GM12873 (cell line): ENCODE results near the gene BSND.

Source experiments
- TF ChIP-seq, protein P1 (sequence below): IDR thresholded peaks from 2 replicates; pipeline ENCODE4 v1.5.1; 2012; ENCODE audit warnings: low read depth, mild to moderate bottlenecking, moderate library complexity, low read length, control low read depth; ENCODE audit not compliant: insufficient read depth; ENCODE audit errors: missing control alignments

The BSND gene

DNA sequence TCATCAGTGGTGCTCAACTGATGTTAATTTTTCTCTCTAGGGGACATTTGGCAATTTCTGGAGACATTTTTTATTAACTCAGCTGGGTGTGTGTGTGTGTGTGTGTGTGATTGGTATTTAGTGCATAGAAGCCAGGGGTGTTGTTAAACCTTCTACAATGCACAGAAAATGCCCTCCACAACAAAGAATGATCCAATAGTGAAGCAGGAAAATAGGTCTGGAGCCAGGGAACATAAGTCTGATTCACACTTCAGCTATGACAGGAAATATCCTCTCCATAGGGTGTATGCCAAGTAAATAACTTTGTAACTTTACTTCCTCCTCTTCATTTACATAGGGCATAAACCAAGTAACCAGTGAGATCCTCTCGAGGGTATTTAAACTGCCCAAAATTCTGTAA, 43.4 kb upstream of the BSND start:
- TF ChIP-seq, protein P1, sequence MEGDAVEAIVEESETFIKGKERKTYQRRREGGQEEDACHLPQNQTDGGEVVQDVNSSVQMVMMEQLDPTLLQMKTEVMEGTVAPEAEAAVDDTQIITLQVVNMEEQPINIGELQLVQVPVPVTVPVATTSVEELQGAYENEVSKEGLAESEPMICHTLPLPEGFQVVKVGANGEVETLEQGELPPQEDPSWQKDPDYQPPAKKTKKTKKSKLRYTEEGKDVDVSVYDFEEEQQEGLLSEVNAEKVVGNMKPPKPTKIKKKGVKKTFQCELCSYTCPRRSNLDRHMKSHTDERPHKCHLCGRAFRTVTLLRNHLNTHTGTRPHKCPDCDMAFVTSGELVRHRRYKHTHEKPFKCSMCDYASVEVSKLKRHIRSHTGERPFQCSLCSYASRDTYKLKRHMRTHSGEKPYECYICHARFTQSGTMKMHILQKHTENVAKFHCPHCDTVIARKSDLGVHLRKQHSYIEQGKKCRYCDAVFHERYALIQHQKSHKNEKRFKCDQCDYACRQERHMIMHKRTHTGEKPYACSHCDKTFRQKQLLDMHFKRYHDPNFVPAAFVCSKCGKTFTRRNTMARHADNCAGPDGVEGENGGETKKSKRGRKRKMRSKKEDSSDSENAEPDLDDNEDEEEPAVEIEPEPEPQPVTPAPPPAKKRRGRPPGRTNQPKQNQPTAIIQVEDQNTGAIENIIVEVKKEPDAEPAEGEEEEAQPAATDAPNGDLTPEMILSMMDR, result no peak

DNA sequence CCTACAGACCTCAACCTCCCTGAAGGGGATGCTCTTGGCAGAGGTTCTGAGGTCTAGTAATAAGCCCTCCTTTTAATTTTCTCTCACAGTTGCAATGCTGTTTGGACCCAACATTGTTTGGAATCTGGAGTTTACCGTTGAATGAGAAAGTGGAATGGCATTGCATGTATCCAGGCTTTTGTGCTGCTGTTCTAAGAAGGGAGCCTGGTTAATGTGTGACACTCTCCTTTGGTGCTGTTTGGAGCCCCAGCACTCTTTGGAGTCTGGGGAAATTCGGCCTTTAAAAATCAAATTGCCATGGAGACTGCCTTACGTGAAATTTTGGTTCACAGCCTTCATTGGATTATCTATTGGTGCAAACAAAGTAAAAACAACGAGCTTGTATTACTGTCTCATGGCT, 42.0 kb upstream of the BSND start:
- TF ChIP-seq, protein P1, result no peak

DNA sequence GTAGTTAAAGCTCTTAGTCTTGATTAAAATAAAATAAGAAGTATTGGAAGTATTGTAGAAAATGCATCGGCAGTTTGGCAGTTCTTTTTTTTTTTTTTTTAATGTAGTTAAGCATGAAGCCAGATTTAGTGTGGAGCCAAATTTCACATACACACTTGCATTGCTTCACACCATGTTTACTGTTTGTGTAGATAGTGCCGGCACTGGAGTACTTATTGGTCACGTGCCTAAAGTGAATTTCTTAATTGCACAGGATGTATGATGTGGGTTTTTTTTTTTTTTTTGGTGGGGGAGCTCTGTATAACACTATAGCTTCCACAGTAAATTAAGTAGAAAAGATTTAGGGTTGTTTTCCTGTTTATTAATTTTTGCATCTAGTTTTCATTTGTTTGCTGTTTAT, 39.5 kb upstream of the BSND start:
- TF ChIP-seq, protein P1, result no peak

DNA sequence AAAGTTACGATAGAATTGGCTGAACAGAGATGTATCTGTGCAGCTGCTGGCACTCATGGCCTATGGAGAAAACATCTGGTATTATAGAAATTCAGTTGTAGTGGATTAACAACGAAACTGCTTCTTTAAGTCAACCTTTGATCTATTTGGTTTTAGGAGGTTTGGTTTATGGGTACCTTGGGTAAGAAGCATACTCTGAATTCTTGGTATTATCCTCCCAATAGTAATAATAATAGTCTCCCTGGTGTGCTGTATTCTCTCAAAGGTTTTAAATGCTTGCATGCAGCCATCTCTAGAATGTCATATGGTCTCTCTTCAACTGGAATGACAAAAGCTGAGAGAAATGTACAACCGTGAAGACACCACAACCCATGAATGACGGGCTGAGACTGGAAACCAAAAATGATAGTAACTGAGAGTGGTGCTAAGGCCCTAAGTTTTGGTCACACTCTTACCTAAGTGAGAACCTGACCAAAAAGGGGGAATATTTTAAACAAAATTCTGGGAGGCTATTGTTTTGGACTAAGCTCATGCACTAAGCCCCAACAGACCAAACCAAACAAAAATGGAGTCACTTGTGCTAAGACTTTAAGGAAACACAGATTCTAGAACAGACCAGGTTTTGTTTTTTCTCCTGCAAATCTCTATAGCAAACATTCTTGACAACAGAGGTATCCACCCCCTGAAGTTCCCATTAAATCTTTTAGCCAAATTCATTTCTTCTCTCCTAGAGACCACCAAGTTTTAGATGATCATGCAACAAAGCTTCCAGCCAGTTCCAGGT, 35.9 kb upstream of the BSND start:
- TF ChIP-seq, protein P1, result no peak

DNA sequence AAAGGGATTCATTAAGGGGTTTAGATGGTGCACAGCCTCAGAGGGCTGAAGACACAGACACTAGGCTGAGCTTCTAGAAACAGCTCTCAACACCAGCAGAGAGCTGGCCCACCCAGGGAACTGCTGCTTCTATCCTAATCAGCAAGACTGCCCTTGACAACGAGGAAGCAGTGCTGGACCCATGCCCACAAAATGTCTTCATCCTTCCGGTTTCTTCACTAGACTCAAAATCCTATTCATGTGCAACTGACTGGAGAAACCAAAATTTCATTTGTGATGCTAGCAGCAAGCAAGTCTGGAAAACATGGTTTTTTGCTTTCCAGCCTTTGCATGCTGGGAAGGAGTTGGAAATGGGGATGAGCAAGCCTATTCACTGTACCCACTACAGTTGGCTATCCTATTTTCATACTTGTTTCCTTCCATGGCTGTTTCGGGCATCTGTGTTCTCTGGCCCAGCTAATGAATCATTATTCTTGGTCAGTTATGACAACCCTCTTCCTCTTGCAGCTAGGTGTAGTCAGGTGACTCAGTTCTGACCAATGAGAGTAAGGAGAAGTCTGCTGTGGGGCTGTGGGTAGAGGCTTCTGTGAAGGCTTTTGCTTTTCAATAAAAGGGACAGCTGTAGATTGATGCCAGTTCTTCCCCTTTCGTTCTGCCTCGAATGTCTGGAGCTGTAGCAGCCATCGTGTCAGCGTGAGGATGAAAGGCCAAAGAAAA, 33.0 kb upstream of the BSND start:
- TF ChIP-seq, protein P1, result no peak

GRCh38 chr1:54967372-54967771, 31.4 kb upstream of the BSND start:
- TF ChIP-seq, protein P1, result no peak

DNA sequence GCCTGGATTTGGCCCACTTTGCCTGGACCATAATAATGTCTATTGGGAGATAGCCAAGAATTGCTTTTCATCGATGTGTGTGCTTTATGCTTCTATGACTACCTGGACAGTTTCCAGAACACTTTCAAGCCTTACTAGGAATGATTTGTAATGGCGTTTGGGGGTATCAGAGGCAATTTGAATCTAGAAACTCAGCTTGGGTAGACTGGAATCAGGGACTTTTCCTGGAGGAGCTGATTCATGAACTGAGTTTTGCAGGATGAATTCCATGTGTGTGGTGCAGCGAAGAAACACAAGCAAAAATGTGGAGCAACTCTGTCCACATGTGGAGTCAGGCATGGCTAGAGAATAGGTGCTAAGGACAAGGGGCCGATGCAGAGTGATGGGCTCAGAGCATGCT, 30.2 kb upstream of the BSND start:
- TF ChIP-seq, protein P1, result no peak
